ENCODE results near the gene PTPRA. TPM values are rescaled to one million over a fixed set of nuclear protein-coding genes. Genes with fewer than 3 reads are reported as not detected.

Gene PTPRA
- total and polyA plus RNA-seq, 4 donors, result 8.7 to 24.3 (median 15.7) TPM

- WGBS, result 97% methylated on average over 1 of the region's 1 CpG
- no peaks in the 10 kb centered on the region for H3K36me3 ChIP-seq (ENCODE audit: control insufficient read depth in 4 of 4, insufficient read depth in 3 of 4, low read depth in 1 of 4, low read length in 3 of 4)
- no peak for DNase-seq (ENCODE audit: low spot score)
- TF ChIP-seq EGR1 (IDR thresholded peaks at IDR 0.05; ENCODE audit: low read depth in 2 of 2) (no peak), RAD21 (IDR thresholded peaks at IDR 0.05) (no peak), ZBTB33 (IDR thresholded peaks at IDR 0.05) (no peak), MAX (IDR thresholded peaks at IDR 0.05) (no peak), HNF4G (IDR thresholded peaks at IDR 0.05) (no peak), TAF1 (conservative IDR thresholded peaks at IDR 0.05) (no peak), JUND (IDR thresholded peaks at IDR 0.05) (no peak)
- H3K4me1 ChIP-seq (ENCODE audit: control insufficient read depth in 4 of 4, insufficient read depth in 4 of 4, low read length in 3 of 4), result peaks cover 0 to 6% (median under 1%) of the 10 kb centered on the region in 4 donors
- no peak overlapping the region for H3K27ac ChIP-seq (ENCODE audit: low read depth in 1 of 2, low read length in 2 of 2)
- no peaks in the 10 kb centered on the region for H3K27me3 ChIP-seq (ENCODE audit: control insufficient read depth in 4 of 4, insufficient read depth in 4 of 4, low read length in 3 of 4)
- H3K9me3 ChIP-seq (ENCODE audit: control insufficient read depth in 4 of 4, low read length in 3 of 4), result no peaks in the 10 kb centered on the region
- no peak overlapping the region for H3K9ac ChIP-seq (ENCODE audit: low read depth in 1 of 2, low read length in 2 of 2)
- no peak overlapping the region for H3K4me3 ChIP-seq (ENCODE audit: low read depth in 1 of 3, low read length in 3 of 3)
These were observed 15.9 kb downstream of the PTPRA start for GRCh38 chr20:2889209-2889608.

GRCh38 chr20:2889797-2890196 lies 16.5 kb downstream of the PTPRA start:
- no peaks in the 10 kb centered on the region for H3K27me3 ChIP-seq (ENCODE audit: control insufficient read depth in 4 of 4, insufficient read depth in 4 of 4, low read length in 3 of 4)
- no peak overlapping the region for H3K4me3 ChIP-seq (ENCODE audit: low read depth in 1 of 3, low read length in 3 of 3)
- no peak overlapping the region for H3K27ac ChIP-seq (ENCODE audit: low read depth in 1 of 2, low read length in 2 of 2)
- no peaks in the 10 kb centered on the region for H3K36me3 ChIP-seq (ENCODE audit: control insufficient read depth in 4 of 4, insufficient read depth in 3 of 4, low read depth in 1 of 4, low read length in 3 of 4)
- H3K4me1 ChIP-seq (ENCODE audit: control insufficient read depth in 4 of 4, insufficient read depth in 4 of 4, low read length in 3 of 4), result peaks cover 0 to 6% (median under 1%) of the 10 kb centered on the region in 4 donors
- H3K9me3 ChIP-seq (ENCODE audit: control insufficient read depth in 4 of 4, low read length in 3 of 4), result no peaks in the 10 kb centered on the region
- WGBS, result 96% methylated on average over 3 of the region's 3 CpGs
- TF ChIP-seq JUND (IDR thresholded peaks at IDR 0.05) (no peak), NR2F2 (IDR thresholded peaks at IDR 0.05) (no peak), HNF4A (conservative IDR thresholded peaks at IDR 0.05) (no peak), RXRA (IDR thresholded peaks at IDR 0.05) (no peak), FOXA2 (IDR thresholded peaks at IDR 0.05) (no peak), YY1 (IDR thresholded peaks at IDR 0.05) (no peak), ZBTB33 (IDR thresholded peaks at IDR 0.05) (no peak), RAD21 (IDR thresholded peaks at IDR 0.05) (no peak), FOXA1 (IDR thresholded peaks at IDR 0.05) (no peak), GABPA (IDR thresholded peaks at IDR 0.05 in 1 of 2, conservative IDR thresholded peaks at IDR 0.05 in 1 of 2) (no peak), ATF3 (IDR thresholded peaks at IDR 0.05) (no peak)
- DNase-seq (ENCODE audit: low spot score), result no peak
- H3K9ac ChIP-seq (ENCODE audit: low read depth in 1 of 2, low read length in 2 of 2), result no peak overlapping the region

DNA sequence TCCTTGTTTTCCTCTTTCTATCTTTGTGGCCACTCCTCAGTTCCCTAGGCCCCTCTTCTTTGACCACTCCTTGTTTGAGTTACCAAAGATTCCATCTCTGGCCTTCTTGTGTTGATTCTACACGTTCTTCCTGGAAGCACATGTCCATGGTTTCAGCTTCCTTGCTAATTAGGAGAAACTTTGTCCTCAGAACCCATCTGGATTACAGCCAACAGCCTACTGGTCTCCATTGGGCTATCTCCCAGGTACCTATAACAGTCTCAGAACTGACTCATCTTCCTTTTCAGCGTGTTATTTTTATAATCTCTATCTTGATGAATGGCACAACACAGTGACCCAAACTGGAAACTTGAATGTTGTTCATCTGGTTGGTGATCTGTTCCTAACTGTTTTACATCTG lies 17.5 kb downstream of the PTPRA start:
- Histone ChIP-seq H3K4me3 (ENCODE audit: low read depth in 1 of 3, low read length in 3 of 3) (no peak overlapping the region), H3K27me3 (ENCODE audit: control insufficient read depth in 4 of 4, insufficient read depth in 4 of 4, low read length in 3 of 4) (no peaks in the 10 kb centered on the region), H3K4me1 (ENCODE audit: control insufficient read depth in 4 of 4, insufficient read depth in 4 of 4, low read length in 3 of 4) (peaks cover 0 to 6% (median under 1%) of the 10 kb centered on the region in 4 donors), H3K9ac (ENCODE audit: low read depth in 1 of 2, low read length in 2 of 2) (no peak overlapping the region), H3K9me3 (ENCODE audit: control insufficient read depth in 4 of 4, low read length in 3 of 4) (peaks cover 0 to 2% (median 0%) of the 10 kb centered on the region in 4 donors), H3K36me3 (ENCODE audit: control insufficient read depth in 4 of 4, insufficient read depth in 3 of 4, low read depth in 1 of 4, low read length in 3 of 4) (no peaks in the 10 kb centered on the region), H3K27ac (ENCODE audit: low read depth in 1 of 2, low read length in 2 of 2) (no peak overlapping the region)
- DNase-seq (ENCODE audit: low spot score), result no peak
- WGBS, result 69% methylated on average over 2 of the region's 2 CpGs
- TF ChIP-seq YY1 (IDR thresholded peaks at IDR 0.05) (no peak), RXRA (IDR thresholded peaks at IDR 0.05) (no peak), GABPA (IDR thresholded peaks at IDR 0.05 in 1 of 2, conservative IDR thresholded peaks at IDR 0.05 in 1 of 2) (no peak), RAD21 (IDR thresholded peaks at IDR 0.05) (no peak), HNF4A (conservative IDR thresholded peaks at IDR 0.05) (no peak), FOXA1 (IDR thresholded peaks at IDR 0.05) (no peak), SP1 (IDR thresholded peaks at IDR 0.05) (no peak), ATF3 (IDR thresholded peaks at IDR 0.05) (no peak), EGR1 (IDR thresholded peaks at IDR 0.05; ENCODE audit: low read depth in 2 of 2) (no peak), REST (IDR thresholded peaks at IDR 0.05) (no peak)
- TF ChIP-seq, protein P1, sequence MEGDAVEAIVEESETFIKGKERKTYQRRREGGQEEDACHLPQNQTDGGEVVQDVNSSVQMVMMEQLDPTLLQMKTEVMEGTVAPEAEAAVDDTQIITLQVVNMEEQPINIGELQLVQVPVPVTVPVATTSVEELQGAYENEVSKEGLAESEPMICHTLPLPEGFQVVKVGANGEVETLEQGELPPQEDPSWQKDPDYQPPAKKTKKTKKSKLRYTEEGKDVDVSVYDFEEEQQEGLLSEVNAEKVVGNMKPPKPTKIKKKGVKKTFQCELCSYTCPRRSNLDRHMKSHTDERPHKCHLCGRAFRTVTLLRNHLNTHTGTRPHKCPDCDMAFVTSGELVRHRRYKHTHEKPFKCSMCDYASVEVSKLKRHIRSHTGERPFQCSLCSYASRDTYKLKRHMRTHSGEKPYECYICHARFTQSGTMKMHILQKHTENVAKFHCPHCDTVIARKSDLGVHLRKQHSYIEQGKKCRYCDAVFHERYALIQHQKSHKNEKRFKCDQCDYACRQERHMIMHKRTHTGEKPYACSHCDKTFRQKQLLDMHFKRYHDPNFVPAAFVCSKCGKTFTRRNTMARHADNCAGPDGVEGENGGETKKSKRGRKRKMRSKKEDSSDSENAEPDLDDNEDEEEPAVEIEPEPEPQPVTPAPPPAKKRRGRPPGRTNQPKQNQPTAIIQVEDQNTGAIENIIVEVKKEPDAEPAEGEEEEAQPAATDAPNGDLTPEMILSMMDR (IDR thresholded peaks at IDR 0.05; ENCODE audit: low read depth, low read length, missing input control), result no peak
